HG03565 (cell line): ENCODE data around the gene WEE2.
"Not testable (repeated sequence)": the region's sequence is repeated elsewhere in the genome, so short reads cannot be mapped to it uniquely, and the experiment has no call there.

ENCODE experiments used
- ATAC-seq: cut with Tn5 transposase; IDR thresholded peaks from one replicate; pipeline ENCODE4 v1.9.1; 2021; ENCODE audit warnings: mild to moderate bottlenecking, moderate library complexity; ENCODE audit not compliant: unreplicated experiment

Gene WEE2

GRCh38 chr7:141712603-141713255, 4.6 kb downstream of the WEE2 start:
- no peak for ATAC-seq

- ATAC-seq: no peak
These were observed 5.7 kb downstream of the WEE2 start for GRCh38 chr7:141713890-141714289.

- ATAC-seq: no peak
These were observed 6.4 kb downstream of the WEE2 start for GRCh38 chr7:141714571-141714970.

- no peak for ATAC-seq
These were observed 6.9 kb downstream of the WEE2 start for GRCh38 chr7:141715018-141715417.

- no peak for ATAC-seq
These were observed 7.9 kb downstream of the WEE2 start for GRCh38 chr7:141715794-141716689.

GRCh38 chr7:141717450-141717849, 9.3 kb downstream of the WEE2 start:
- no peak for ATAC-seq

- no peak for ATAC-seq
These were observed 14.4 kb downstream of the WEE2 start for GRCh38 chr7:141722529-141722928.

GRCh38 chr7:141729020-141729419, 20.9 kb downstream of the WEE2 start:
- no peak for ATAC-seq

GRCh38 chr7:141731476-141732149, 23.5 kb downstream of the WEE2 start:
- no peak for ATAC-seq

- ATAC-seq: no peak
These were observed 29.1 kb downstream of the WEE2 start for GRCh38 chr7:141737118-141737835.

GRCh38 chr7:141737836-141738591, 29.9 kb downstream of the WEE2 start, which contains the start of gene SSBP1:
Gene SSBP1, plus strand, starts transcription at chr7:141738358. Its CDS starts 809 bp downstream, at chr7:141739167.
- ATAC-seq: peak; percentile 87

- no peak for ATAC-seq
These were observed 30.4 kb downstream of the WEE2 start for GRCh38 chr7:141738592-141739013.

- ATAC-seq: no peak
These were observed 31.1 kb downstream of the WEE2 start for GRCh38 chr7:141739250-141739649.

- no peak for ATAC-seq
These were observed 34.1 kb downstream of the WEE2 start for GRCh38 chr7:141742229-141742628.

GRCh38 chr7:141744131-141744530, 36.0 kb downstream of the WEE2 start:
- no peak for ATAC-seq

- no peak for ATAC-seq
These were observed 40.2 kb downstream of the WEE2 start for GRCh38 chr7:141748396-141748795.

GRCh38 chr7:141751904-141752303, 43.8 kb downstream of the WEE2 start:
- ATAC-seq: not testable (repeated sequence)

GRCh38 chr7:141752634-141753033, 44.5 kb downstream of the WEE2 start:
- no peak for ATAC-seq

- ATAC-seq: no peak
These were observed 46.8 kb downstream of the WEE2 start for GRCh38 chr7:141754939-141755338.

GRCh38 chr7:141763797-141764196, 55.6 kb downstream of the WEE2 start, which contains the start of gene TAS2R3:
Gene TAS2R3, plus strand, starts transcription at chr7:141764097. Its CDS starts 62 bp downstream, at chr7:141764159.
- no peak for ATAC-seq
